GM12874 (cell line): ENCODE measurements around the gene RASSF5.

ENCODE experiments used
- CTCF ChIP-seq: IDR thresholded peaks from 2 replicates; pipeline ENCODE4 v1.5.1; 2011; ENCODE audit warnings: low read depth, mild to moderate bottlenecking, control low read depth, low read length, moderate library complexity; ENCODE audit not compliant: insufficient read depth

RASSF5 gene

GRCh38 chr1:206604861-206605260 is 97.5 kb downstream of the RASSF5 start:
- no peak for TF ChIP-seq CTCF

GRCh38 chr1:206606867-206607266 is 99.5 kb downstream of the RASSF5 start:
- peak; percentile 46; the same call in 1 of the 2 replicates for TF ChIP-seq CTCF

- peak; percentile 85 for TF ChIP-seq CTCF
Measured at GRCh38 chr1:206608108-206608698, 100.9 kb downstream of the RASSF5 start.

GRCh38 chr1:206609229-206609991 is 102.1 kb downstream of the RASSF5 start:
- no peak for TF ChIP-seq CTCF

- TF ChIP-seq CTCF, result peak; percentile 100
Measured at GRCh38 chr1:206612129-206612876, 105.0 kb downstream of the RASSF5 start, which contains the start of gene EIF2D. Gene EIF2D, minus strand, starts transcription at chr1:206612465. Its CDS starts 123 bp downstream, at chr1:206612342.

- no peak for TF ChIP-seq CTCF
Measured at GRCh38 chr1:206628916-206629315, 121.6 kb downstream of the RASSF5 start.

GRCh38 chr1:206631085-206631509 is 123.8 kb downstream of the RASSF5 start:
- TF ChIP-seq CTCF, result peak; percentile 53
